Breast epithelium (tissue), 3 donors: ENCODE results near the gene CNPY4.

Experiments used
- CTCF ChIP-seq, 3 donors: fragments of 450-650 bp; IDR thresholded peaks; one replicate each; pipeline ENCODE4 v1.5.1; 2016 to 2017; ENCODE audit warnings: antibody characterized with exemption in 3 of 3, mild to moderate bottlenecking in 3 of 3, moderate library complexity in 3 of 3
- POLR2A ChIP-seq: fragments of 450-650 bp; IDR thresholded peaks from one replicate; pipeline ENCODE4 v1.6.1; 2016; ENCODE audit warnings: antibody characterized with exemption, mild to moderate bottlenecking, moderate library complexity

DNA sequence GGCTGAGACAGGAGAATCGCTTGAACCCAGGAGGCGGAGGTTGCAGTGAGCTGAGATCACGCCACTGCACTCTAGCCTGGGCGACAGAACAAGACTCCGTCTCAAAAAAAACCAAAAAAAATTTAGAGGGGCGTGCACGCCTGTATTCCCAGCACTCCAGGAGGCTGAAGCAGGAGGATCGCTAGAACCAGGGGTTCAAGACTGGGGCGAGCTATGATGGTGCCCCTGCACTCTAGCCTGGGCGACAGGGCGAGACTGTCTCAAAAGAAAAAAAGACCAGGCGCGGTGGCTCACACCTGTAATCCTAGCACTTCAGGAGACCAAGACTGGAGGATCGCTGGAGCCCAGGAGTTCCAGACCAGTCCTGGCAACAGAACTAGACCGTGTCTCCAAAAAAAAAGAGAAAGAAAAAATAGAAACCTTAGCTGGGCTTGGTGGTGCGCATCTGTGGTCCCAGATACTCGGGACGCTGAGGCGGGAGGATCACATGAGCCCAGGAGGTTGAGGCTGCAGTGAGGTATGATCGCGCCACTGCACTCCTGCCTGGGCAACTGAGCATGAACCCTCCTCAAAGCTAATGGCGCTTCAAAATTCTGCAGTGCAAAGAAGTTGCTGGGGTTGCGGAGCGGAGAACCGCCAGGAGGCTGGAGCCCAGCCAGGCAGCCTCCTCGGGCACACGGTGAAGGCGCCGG lies 7.0 kb downstream of the CNPY4 start:
- TF ChIP-seq CTCF (IDR thresholded peaks at IDR 0.05) (peak in 2 of 3 donors; percentile 15 to 32), POLR2A (no peak)
